HuH-7.5 (cell line): ENCODE results near the gene RNASE11.
A peak's percentile ranks its signal among the peaks of the same experiment; 100 is the strongest.
"Not testable (repeated sequence)": the region's sequence is repeated elsewhere in the genome, so short reads cannot be mapped to it uniquely, and the experiment has no call there.

ENCODE experiments used
- DNase-seq: peaks from one replicate; pipeline ENCODE4 v3.0.0; 2011; ENCODE audit warnings: low spot score

RNASE11 gene

GRCh38 chr14:20587489-20588154 lies at the start of gene RNASE11:
TSS of gene RNASE11 (minus strand) at chr14:20588001.
- DNase-seq, result no peak

GRCh38 chr14:20632831-20633691 lies 45.3 kb upstream of the RNASE11 start:
- DNase-seq, result peak; percentile 61

- DNase-seq, result no peak
These were observed 44.6 kb upstream of the RNASE11 start for GRCh38 chr14:20632448-20632830.

- no peak for DNase-seq
These were observed 44.1 kb upstream of the RNASE11 start for GRCh38 chr14:20631880-20632389.

GRCh38 chr14:20631023-20631879 lies 43.5 kb upstream of the RNASE11 start:
- DNase-seq, result no peak

GRCh38 chr14:20630340-20631022 lies 42.7 kb upstream of the RNASE11 start:
- DNase-seq, result no peak

GRCh38 chr14:20628063-20628854 lies 40.5 kb upstream of the RNASE11 start:
- no peak for DNase-seq

GRCh38 chr14:20627346-20628027 lies 39.7 kb upstream of the RNASE11 start:
- DNase-seq, result no peak

- no peak for DNase-seq
These were observed 38.5 kb upstream of the RNASE11 start for GRCh38 chr14:20626274-20626673.

GRCh38 chr14:20624495-20625070 lies 36.8 kb upstream of the RNASE11 start:
- no peak for DNase-seq

- DNase-seq, result no peak
These were observed 36.0 kb upstream of the RNASE11 start for GRCh38 chr14:20623798-20624197.

GRCh38 chr14:20622816-20623291 lies 35.1 kb upstream of the RNASE11 start:
- no peak for DNase-seq

- no peak for DNase-seq
These were observed 33.1 kb upstream of the RNASE11 start for GRCh38 chr14:20620798-20621478.

GRCh38 chr14:20619688-20620087 lies 31.9 kb upstream of the RNASE11 start:
- DNase-seq, result not testable (repeated sequence)

- no peak for DNase-seq
These were observed 30.5 kb upstream of the RNASE11 start for GRCh38 chr14:20618271-20618749.

GRCh38 chr14:20617138-20618003 lies 29.6 kb upstream of the RNASE11 start:
- DNase-seq, result no peak

- DNase-seq, result no peak
These were observed 28.2 kb upstream of the RNASE11 start for GRCh38 chr14:20615996-20616395.
